Neural progenitor cell (in vitro differentiated cells): ENCODE results near the gene SUPT3H. TPM values are rescaled to one million over a fixed set of nuclear protein-coding genes. Genes with fewer than 3 reads are reported as not detected.
A peak's percentile ranks its signal among the peaks of the same experiment; 100 is the strongest.

Source experiments
- DNase-seq: peaks from one replicate; pipeline ENCODE4 v3.0.0-alpha.2; 2016; ENCODE audit warnings: low spot score
- H2AFZ ChIP-seq: fragments of 200-600 bp; sonication (generic); replicated peaks from 2 replicates; pipeline ENCODE4 v1.6.1; 2016; ENCODE audit warnings: antibody characterized with exemption
- H3F3A ChIP-seq: fragments of 200-600 bp; sonication (generic); 2 replicates; pipeline ENCODE4 v1.6.1; 2016; ENCODE audit warnings: antibody characterized with exemption, low read depth
- H3K27ac ChIP-seq: fragments of 200-600 bp; sonication (generic); 2 replicates; pipeline ENCODE4 v1.5.1; 2016; ENCODE audit warnings: mild to moderate bottlenecking
- H3K27me3 ChIP-seq: fragments of 200-600 bp; sonication (generic); 2 replicates; pipeline ENCODE4 v1.6.1; 2016; ENCODE audit warnings: mild to moderate bottlenecking, moderate library complexity
- H3K36me3 ChIP-seq: fragments of 200-600 bp; sonication (generic); 2 replicates; pipeline ENCODE4 v1.5.1; 2016
- H3K4me1 ChIP-seq: fragments of 200-600 bp; sonication (generic); 2 replicates; pipeline ENCODE4 v1.6.1; 2016; ENCODE audit warnings: mixed run types
- H3K4me2 ChIP-seq: fragments of 200-600 bp; sonication (generic); 2 replicates; pipeline ENCODE4 v1.6.1; 2016
- H3K4me3 ChIP-seq: fragments of 200-600 bp; sonication (generic); 2 replicates; pipeline ENCODE4 v1.5.1; 2016
- H3K79me2 ChIP-seq: fragments of 200-600 bp; sonication (generic); 2 replicates; pipeline ENCODE4 v1.6.1; 2016; ENCODE audit warnings: low read depth
- H3K9ac ChIP-seq: fragments of 200-600 bp; sonication (generic); 2 replicates; pipeline ENCODE4 v1.6.1; 2016
- H3K9me3 ChIP-seq: fragments of 200-600 bp; sonication (generic); 2 replicates; pipeline ENCODE4 v1.5.1; 2016; ENCODE audit warnings: low read depth
- H4K20me1 ChIP-seq: fragments of 200-600 bp; sonication (generic); 2 replicates; pipeline ENCODE4 v1.6.1; 2016; ENCODE audit warnings: low read depth
- H3K27ac Mint-ChIP-seq: 3 replicates; pipeline ENCODE4 v1.8.0; 2021; ENCODE audit warnings: mixed read lengths
- H3K27me3 Mint-ChIP-seq: 2 replicates; pipeline ENCODE4 v1.8.0; 2022; ENCODE audit warnings: low read depth, mild to moderate bottlenecking, inconsistent platforms, moderate library complexity, mixed read lengths; ENCODE audit not compliant: insufficient read depth
- H3K36me3 Mint-ChIP-seq: 3 replicates; pipeline ENCODE4 v1.8.0; 2021; ENCODE audit warnings: mixed read lengths
- H3K4me1 Mint-ChIP-seq: 3 replicates; pipeline ENCODE4 v1.8.0; 2021; ENCODE audit warnings: mixed read lengths
- H3K4me3 Mint-ChIP-seq: 3 replicates; pipeline ENCODE4 v1.8.0; 2021; ENCODE audit warnings: mild to moderate bottlenecking, moderate library complexity, mixed read lengths
- H3K9me3 Mint-ChIP-seq: 3 replicates; pipeline ENCODE4 v1.8.0; 2020; ENCODE audit warnings: mixed read lengths
- CTCF ChIP-seq: fragments of 200-600 bp; sonication (generic); IDR thresholded peaks from 2 replicates; pipeline ENCODE4 v1.5.1; 2017; ENCODE audit warnings: antibody characterized with exemption, mild to moderate bottlenecking
- EZH2 ChIP-seq: fragments of 200-600 bp; sonication (generic); IDR thresholded peaks from 2 replicates; pipeline ENCODE4 v1.6.1; 2017; ENCODE audit warnings: antibody characterized with exemption, mild to moderate bottlenecking, moderate library complexity
- EZH2phosphoT487 ChIP-seq: fragments of 200-600 bp; sonication (generic); IDR thresholded peaks from 2 replicates; pipeline ENCODE4 v1.6.1; 2017; ENCODE audit warnings: antibody characterized with exemption
- total RNA-seq: library from RNA; depleted of rRNA; stranded (reverse); fragments of >200 nt; gene quantifications from 2 replicates; pipeline ENCODE4 v1.2.3, GENCODE V29; 2015; ENCODE audit warnings: low replicate concordance

The SUPT3H gene
- total RNA-seq, 1 donor from 2014 or later: 16.3 TPM

GRCh38 chr6:45078432-45078831 is 299.3 kb downstream of the SUPT3H start:
- peaks cover 7% of the 10 kb centered on the region for H3K4me1 ChIP-seq
- no peaks in the 10 kb centered on the region for H3K79me2 ChIP-seq
- H3K9me3 ChIP-seq: no peaks in the 10 kb centered on the region
- no peaks in the 10 kb centered on the region for H3K27me3 ChIP-seq
- H3K4me3 ChIP-seq: peak overlapping the region; percentile 6
- TF ChIP-seq CTCF: no peak
- no peak for TF ChIP-seq EZH2phosphoT487
- TF ChIP-seq EZH2: no peak
- no peak overlapping the region for H3K4me2 ChIP-seq
- Mint-ChIP-seq H3K4me3 (no peak overlapping the region), H3K27ac (no peak overlapping the region), H3K4me1 (peaks cover 4% of the 10 kb centered on the region), H3K9me3 (peaks cover 22% of the 10 kb centered on the region), H3K36me3 (peaks cover 4% of the 10 kb centered on the region), H3K27me3 (no peaks in the 10 kb centered on the region)
- H2AFZ ChIP-seq: no peak overlapping the region
- no peak for DNase-seq
- no peak overlapping the region for H3K9ac ChIP-seq
- H4K20me1 ChIP-seq: no peaks in the 10 kb centered on the region
- H3F3A ChIP-seq: no peaks in the 10 kb centered on the region
- no peak overlapping the region for H3K27ac ChIP-seq
- H3K36me3 ChIP-seq: no peaks in the 10 kb centered on the region

GRCh38 chr6:45076217-45076930 is 301.4 kb downstream of the SUPT3H start:
- Histone ChIP-seq H4K20me1 (no peaks in the 10 kb centered on the region), H3K9ac (no peak overlapping the region), H3K4me2 (no peak overlapping the region), H3K4me1 (peaks cover 7% of the 10 kb centered on the region), H2AFZ (no peak overlapping the region), H3K9me3 (no peaks in the 10 kb centered on the region), H3K27ac (no peak overlapping the region), H3K4me3 (no peak overlapping the region), H3K79me2 (no peaks in the 10 kb centered on the region), H3K27me3 (no peaks in the 10 kb centered on the region), H3K36me3 (no peaks in the 10 kb centered on the region), H3F3A (no peaks in the 10 kb centered on the region)
- Mint-ChIP-seq H3K4me1 (peaks cover 4% of the 10 kb centered on the region), H3K4me3 (no peak overlapping the region), H3K36me3 (peaks cover 4% of the 10 kb centered on the region), H3K27me3 (no peaks in the 10 kb centered on the region), H3K9me3 (peaks cover 22% of the 10 kb centered on the region), H3K27ac (no peak overlapping the region)
- TF ChIP-seq EZH2 (no peak), CTCF (no peak), EZH2phosphoT487 (no peak)
- DNase-seq: no peak

GRCh38 chr6:45075246-45075645 is 302.5 kb downstream of the SUPT3H start:
- Mint-ChIP-seq H3K9me3 (peaks cover 22% of the 10 kb centered on the region), H3K36me3 (peaks cover 4% of the 10 kb centered on the region), H3K4me1 (peaks cover 4% of the 10 kb centered on the region), H3K27me3 (no peaks in the 10 kb centered on the region), H3K4me3 (no peak overlapping the region), H3K27ac (no peak overlapping the region)
- no peak overlapping the region for H2AFZ ChIP-seq
- H4K20me1 ChIP-seq: no peaks in the 10 kb centered on the region
- no peaks in the 10 kb centered on the region for H3K36me3 ChIP-seq
- no peak overlapping the region for H3K4me3 ChIP-seq
- no peaks in the 10 kb centered on the region for H3K9me3 ChIP-seq
- H3F3A ChIP-seq: no peaks in the 10 kb centered on the region
- H3K4me2 ChIP-seq: no peak overlapping the region
- no peak overlapping the region for H3K27ac ChIP-seq
- H3K27me3 ChIP-seq: no peaks in the 10 kb centered on the region
- DNase-seq: no peak
- TF ChIP-seq EZH2: no peak
- no peak for TF ChIP-seq EZH2phosphoT487
- TF ChIP-seq CTCF: no peak
- no peaks in the 10 kb centered on the region for H3K79me2 ChIP-seq
- H3K9ac ChIP-seq: no peak overlapping the region
- H3K4me1 ChIP-seq: peaks cover 7% of the 10 kb centered on the region
